Mesodermal cell (in vitro differentiated cells): ENCODE measurements around the gene IRAK1BP1.
A peak's percentile ranks its signal among the peaks of the same experiment; 100 is the strongest.
"Not testable (repeated sequence)": the region's sequence is repeated elsewhere in the genome, so short reads cannot be mapped to it uniquely, and the experiment has no call there.

Experiments used
- H3K27ac ChIP-seq: 2 replicates; pipeline ENCODE4 v1.7.0; 2013; ENCODE audit warnings: mild to moderate bottlenecking, low read depth, low read length, moderate library complexity; ENCODE audit not compliant: severe bottlenecking
- H3K36me3 ChIP-seq: 2 replicates; pipeline ENCODE4 v1.7.1; 2013; ENCODE audit warnings: mild to moderate bottlenecking, low read length, moderate library complexity; ENCODE audit not compliant: control insufficient read depth, insufficient read depth
- H3K4me1 ChIP-seq: one replicate; pipeline ENCODE4 v1.7.1; 2013; ENCODE audit warnings: mild to moderate bottlenecking, low read length; ENCODE audit not compliant: insufficient read depth, control insufficient read depth, poor library complexity, severe bottlenecking
- H3K4me3 ChIP-seq: 2 replicates; pipeline ENCODE4 v1.7.0; 2013; ENCODE audit warnings: low read length, control low read depth, mild to moderate bottlenecking; ENCODE audit not compliant: insufficient read depth, poor library complexity, severe bottlenecking; ENCODE audit errors: extremely low read depth
- H3K9me3 ChIP-seq: 2 replicates; pipeline ENCODE4 v1.7.1; 2013; ENCODE audit warnings: mild to moderate bottlenecking, low read length, moderate library complexity; ENCODE audit not compliant: control insufficient read depth
- WGBS, 2 experiments: methylation state at CpG; one replicate each; pipeline ENCODE4 v1.1.5; 2013; ENCODE audit warnings: missing lambda C conversion rate in 2 of 2; ENCODE audit not compliant: insufficient coverage in 2 of 2; 5-methylcytosine and 5-hydroxymethylcytosine counted together

The IRAK1BP1 gene

DNA sequence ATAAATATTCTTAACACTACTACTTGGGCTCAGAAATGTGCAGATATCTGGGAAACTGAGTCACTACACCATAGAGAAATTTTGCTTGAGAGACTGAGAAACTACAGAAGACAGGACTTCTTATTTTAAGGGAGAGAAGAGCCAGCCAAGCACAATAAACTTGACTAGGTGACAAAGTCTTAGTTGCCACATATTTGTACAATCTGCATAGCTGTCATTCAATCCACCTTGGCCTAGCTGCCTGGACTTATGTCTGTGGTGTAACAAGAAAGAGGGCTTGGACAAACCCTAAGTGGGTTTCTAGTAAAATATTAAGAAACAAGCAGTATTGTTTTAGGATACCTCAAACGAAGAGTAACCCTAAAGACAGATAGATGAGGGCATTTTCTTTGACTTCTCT lies 21.8 kb upstream of the IRAK1BP1 start:
- Histone ChIP-seq H3K9me3 (no peaks in the 10 kb centered on the region), H3K27ac (no peak overlapping the region), H3K4me1 (no peaks in the 10 kb centered on the region), H3K36me3 (no peaks in the 10 kb centered on the region), H3K4me3 (no peak overlapping the region)
- WGBS, 2 experiments = no CpG with 5 or more reads among the region's 1 CpG

DNA sequence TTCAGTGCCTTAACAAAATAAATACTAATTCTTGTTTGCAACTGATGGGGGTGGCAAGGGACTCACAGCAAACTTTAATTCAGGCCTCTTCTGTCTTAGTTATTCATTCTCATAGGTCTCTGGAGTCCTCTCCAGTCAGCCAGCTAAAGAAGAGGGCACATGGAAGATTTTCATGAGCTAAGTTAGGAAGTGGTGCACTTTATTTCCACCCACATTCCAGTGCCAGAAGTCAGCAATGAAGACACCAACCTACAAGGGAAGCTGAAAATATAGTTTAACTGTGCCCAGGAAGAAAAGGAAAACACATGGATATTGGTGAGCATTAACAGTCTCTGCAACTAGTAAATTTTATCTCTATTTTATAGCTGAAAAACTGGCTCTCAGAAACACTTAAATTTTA lies 16.7 kb upstream of the IRAK1BP1 start:
- H3K4me3 ChIP-seq = no peak overlapping the region
- H3K36me3 ChIP-seq = no peaks in the 10 kb centered on the region
- peaks cover 5% of the 10 kb centered on the region for H3K4me1 ChIP-seq
- no peak overlapping the region for H3K27ac ChIP-seq
- no peaks in the 10 kb centered on the region for H3K9me3 ChIP-seq

DNA sequence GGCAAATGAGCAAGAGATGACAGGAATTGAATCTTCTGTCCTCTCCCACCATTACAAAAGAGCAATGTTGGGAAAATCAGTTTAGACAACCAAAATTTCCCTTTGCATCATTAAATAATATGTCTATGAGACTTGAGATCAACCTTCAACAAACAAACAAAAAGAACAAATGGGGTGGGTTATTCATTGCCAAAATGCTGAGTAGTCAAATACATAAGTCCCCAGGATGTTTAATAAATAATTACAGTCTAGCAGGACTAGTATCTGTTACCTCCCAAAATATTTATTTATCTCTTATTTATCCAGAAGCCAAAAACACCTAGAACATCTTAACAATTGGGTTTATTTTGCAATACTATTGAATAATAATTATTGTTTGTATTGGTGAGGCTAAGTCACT lies 16.2 kb upstream of the IRAK1BP1 start:
- Histone ChIP-seq H3K4me1 (peaks cover 5% of the 10 kb centered on the region), H3K36me3 (no peaks in the 10 kb centered on the region), H3K27ac (no peak overlapping the region), H3K9me3 (no peaks in the 10 kb centered on the region), H3K4me3 (no peak overlapping the region)

DNA sequence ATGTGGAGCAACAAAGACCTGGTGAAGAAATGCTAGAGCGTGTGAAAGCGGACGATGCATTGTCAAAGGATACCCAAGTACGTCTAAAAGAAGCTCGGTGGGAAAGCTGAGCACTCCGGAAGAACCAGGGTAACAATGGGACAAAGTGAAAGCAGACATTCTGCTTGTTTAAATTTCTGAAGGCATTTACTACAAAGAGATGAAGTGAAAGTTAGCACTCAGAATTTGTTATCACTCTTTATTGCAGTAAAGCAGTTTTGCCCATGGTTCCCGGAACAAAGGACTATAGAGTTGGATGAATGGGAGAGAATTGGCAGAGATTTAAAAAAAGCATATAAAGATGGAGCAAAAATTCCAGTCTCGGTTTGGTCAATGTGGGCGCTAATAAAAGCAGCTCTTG lies 12.8 kb upstream of the IRAK1BP1 start:
- H3K27ac ChIP-seq = no peak overlapping the region
- H3K4me1 ChIP-seq = peaks cover 5% of the 10 kb centered on the region
- WGBS, 2 experiments = 87 to 97% methylated on average over 9 of the region's 9 CpGs
- H3K9me3 ChIP-seq = no peaks in the 10 kb centered on the region
- H3K36me3 ChIP-seq = no peaks in the 10 kb centered on the region
- no peak overlapping the region for H3K4me3 ChIP-seq

DNA sequence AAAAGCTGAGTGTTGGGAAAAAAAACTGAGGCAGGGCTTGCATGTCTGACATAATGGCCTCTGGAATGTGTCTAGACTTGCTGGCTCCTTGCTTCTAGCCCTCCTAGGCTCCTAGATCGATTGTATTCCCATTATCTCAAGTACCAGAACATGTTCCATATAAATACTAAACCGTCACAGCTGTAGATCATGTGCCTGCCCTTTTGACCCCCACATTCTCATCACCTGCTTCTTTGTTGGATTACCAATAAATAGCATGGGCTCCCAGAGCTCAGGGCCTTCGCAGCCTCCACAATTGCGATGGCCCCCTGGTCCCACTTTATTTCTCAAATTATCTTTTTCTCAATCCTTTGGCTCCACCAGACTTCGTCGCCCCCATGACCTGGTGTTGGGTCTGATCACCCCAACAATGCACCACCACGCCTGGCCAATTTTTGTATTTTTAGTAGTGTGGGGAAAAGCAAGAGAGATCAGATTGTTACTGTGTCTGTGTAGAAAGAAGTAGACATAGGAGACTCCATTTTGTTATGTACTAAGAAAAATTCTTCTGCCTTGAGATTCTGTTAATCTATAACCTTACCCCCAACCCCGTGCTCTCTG lies 8.9 kb upstream of the IRAK1BP1 start:
- 85 to 93% methylated on average over 3 to 4 of the region's 8 CpGs for WGBS, 2 experiments
- H3K9me3 ChIP-seq, H3K36me3 ChIP-seq, H3K4me3 ChIP-seq, H3K27ac ChIP-seq, H3K4me1 ChIP-seq: not testable (repeated sequence)

DNA sequence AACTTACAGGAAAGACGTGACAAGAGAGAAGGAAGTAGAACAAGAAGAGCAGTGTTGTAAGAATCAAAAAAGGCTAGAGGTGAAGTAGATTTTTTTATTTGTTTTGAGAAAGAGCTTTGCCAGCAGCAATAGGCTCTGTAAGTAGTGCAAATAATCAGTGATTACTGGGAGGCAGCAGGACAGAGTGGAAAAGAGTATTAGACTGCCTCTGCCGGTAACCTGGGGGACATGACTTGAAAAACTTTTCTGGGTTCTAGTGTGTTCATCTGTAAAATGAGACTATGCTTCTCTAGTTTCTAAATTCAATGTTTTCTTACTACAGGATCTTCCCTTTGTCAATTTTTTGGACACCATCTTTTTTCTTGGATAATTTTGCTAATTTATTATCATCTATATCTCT lies 5.8 kb upstream of the IRAK1BP1 start:
- Histone ChIP-seq H3K4me3 (no peak overlapping the region), H3K36me3 (no peaks in the 10 kb centered on the region), H3K4me1 (no peaks in the 10 kb centered on the region), H3K27ac (no peak overlapping the region), H3K9me3 (no peaks in the 10 kb centered on the region)
- 92 to 98% methylated on average over 2 of the region's 2 CpGs for WGBS, 2 experiments

DNA sequence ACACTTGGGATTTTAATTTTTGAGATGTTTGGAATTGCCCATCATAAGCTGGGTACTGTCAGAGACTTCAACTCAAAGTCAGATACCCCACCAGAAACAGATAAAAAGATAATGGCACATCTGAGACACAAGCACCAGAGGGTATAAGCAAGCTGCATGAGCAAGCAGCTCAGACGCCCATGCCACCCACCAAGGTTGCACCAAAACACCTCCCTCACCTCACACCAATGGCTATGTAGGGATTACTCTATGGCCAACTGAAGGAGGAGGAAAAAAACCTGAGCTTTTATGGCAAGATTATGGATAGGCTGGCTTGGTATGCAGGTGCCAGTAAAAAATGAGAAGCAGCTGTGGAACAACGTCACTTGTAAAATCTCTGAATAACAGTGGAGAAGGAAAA lies 3.8 kb upstream of the IRAK1BP1 start:
- 71% methylated on average over 1 of the region's 2 CpGs; no CpG with 5 or more reads in 1 of the 2 experiments for WGBS, 2 experiments
- no peaks in the 10 kb centered on the region for H3K36me3 ChIP-seq

DNA sequence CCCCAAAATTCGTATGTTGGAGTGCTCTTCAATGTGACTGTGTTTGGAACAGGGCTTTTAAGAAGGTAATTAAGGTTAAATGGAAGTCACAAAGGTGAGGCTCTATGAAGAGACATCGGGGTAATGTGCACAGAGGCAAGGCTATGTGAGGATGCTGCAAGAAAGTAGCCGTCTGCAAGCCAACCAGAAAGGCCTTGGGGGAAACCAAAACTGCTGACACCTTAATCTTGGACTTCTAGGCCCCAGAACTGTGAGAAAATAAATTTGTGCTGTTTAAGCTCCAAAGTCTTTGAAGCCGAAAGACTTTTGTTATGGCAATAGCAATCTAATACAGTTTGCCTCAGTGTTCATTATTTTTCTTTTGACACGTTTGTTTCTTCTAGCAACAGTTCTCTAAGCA lies 2.4 kb upstream of the IRAK1BP1 start:
- no peaks in the 10 kb centered on the region for H3K9me3 ChIP-seq
- no peaks in the 10 kb centered on the region for H3K36me3 ChIP-seq
- H3K4me3 ChIP-seq = no peak overlapping the region
- no peaks in the 10 kb centered on the region for H3K4me1 ChIP-seq
- H3K27ac ChIP-seq = no peak overlapping the region
- WGBS, 2 experiments = 90 to 97% methylated on average over 4 to 5 of the region's 5 CpGs

More for the DNA sequence above, 3.8 kb upstream of the IRAK1BP1 start:
- Histone ChIP-seq H3K27ac (no peak overlapping the region), H3K4me3 (no peak overlapping the region), H3K9me3 (no peaks in the 10 kb centered on the region), H3K4me1 (no peaks in the 10 kb centered on the region)

DNA sequence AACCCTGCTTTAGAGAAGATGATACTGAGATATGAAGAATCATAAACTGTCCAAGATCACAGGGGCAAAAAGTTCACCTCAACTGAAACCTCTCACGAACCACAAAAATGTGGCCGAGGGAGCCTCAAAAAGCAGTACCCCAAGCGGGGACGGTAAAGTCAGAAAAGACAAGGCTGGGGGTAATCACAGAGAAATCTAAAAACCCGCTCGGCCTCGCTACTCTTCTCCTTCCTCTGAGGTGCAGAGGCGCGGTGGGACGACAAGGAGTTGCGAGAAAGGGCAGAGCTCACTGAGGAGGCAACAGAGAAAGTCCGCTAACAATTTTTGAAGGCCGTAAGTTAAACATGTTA lies 356 bp upstream of the IRAK1BP1 start:
- WGBS, 2 experiments = 40 to 57% methylated on average over 9 to 11 of the region's 13 CpGs
- peak overlapping the region; percentile 84 for H3K4me3 ChIP-seq
- no peaks in the 10 kb centered on the region for H3K9me3 ChIP-seq
- peak overlapping the region; percentile 43 for H3K27ac ChIP-seq
- no peaks in the 10 kb centered on the region for H3K4me1 ChIP-seq
- H3K36me3 ChIP-seq = no peaks in the 10 kb centered on the region

DNA sequence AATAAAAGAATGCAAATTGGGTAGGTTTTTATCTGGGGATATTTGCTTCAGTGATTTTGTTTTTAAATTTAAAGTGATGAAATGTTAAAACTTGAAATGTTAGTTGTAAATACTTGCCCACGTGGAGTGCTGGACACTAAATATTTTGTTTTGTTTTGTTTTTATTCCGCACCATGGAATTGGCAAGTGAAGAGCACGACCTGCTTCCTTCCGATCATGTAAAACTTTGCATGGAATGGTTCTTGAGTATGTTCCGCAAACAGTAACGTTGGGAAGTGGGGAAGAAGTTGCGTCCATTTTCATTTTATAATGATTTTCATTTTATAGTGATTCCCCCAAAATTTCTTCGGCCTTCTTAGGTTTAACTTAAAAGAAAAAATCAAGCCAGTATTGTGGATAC lies 765 bp downstream of the IRAK1BP1 start:
- Histone ChIP-seq H3K27ac (no peak overlapping the region), H3K36me3 (no peaks in the 10 kb centered on the region), H3K4me3 (peak overlapping the region; percentile 84), H3K9me3 (no peaks in the 10 kb centered on the region), H3K4me1 (no peaks in the 10 kb centered on the region)
- 0 to 71% methylated on average over 1 to 2 of the region's 8 CpGs for WGBS, 2 experiments

DNA sequence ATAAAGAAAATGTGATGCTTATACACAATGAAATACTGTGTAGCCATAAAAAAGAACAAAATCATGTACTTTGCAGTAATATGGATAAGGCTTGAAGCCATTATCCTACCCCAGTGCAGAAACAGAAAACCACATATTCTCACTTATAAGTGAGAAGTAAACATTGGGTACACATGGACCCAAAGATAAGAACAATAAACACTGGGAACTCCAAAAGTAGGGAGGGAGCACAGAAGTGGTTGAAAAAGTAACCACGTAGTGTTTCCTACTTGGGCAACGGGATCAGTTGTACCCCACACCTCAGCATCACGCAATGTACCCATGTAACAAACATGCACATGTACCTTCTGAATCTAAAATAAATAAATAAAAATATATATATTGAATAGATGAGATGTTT lies 8.2 kb downstream of the IRAK1BP1 start:
- no peaks in the 10 kb centered on the region for H3K36me3 ChIP-seq
- no peaks in the 10 kb centered on the region for H3K9me3 ChIP-seq
- no peak overlapping the region for H3K4me3 ChIP-seq
- no peaks in the 10 kb centered on the region for H3K4me1 ChIP-seq
- no CpG with 5 or more reads among the region's 3 CpGs for WGBS, 2 experiments
- H3K27ac ChIP-seq = no peak overlapping the region

DNA sequence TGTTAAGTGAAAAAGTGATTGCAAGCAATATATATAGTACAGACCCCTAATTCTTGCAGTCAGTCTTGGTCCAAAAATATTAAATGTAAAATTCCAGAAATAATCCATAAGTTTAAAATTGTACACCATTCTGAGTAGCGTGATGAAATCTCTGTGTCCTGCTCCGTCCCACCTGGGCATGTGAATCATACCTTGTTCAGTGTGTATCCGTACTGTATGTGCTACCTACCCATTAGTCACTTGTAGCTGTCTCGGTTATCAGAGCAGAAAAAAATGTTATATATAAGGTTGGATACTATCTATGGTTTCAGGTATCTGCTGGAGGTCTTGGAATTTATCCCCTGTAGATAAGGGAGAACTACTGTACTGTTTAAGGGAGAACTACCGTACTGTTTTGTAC lies 16.3 kb downstream of the IRAK1BP1 start:
- Histone ChIP-seq H3K4me1 (no peaks in the 10 kb centered on the region), H3K36me3 (no peaks in the 10 kb centered on the region), H3K4me3 (no peak overlapping the region), H3K9me3 (no peaks in the 10 kb centered on the region), H3K27ac (no peak overlapping the region)
- 100% methylated on average over 2 of the region's 5 CpGs for WGBS, 2 experiments
